ENCODE data around the gene LUC7L2. TPM values are rescaled to one million over a fixed set of nuclear protein-coding genes. Genes with fewer than 3 reads are reported as not detected.

LUC7L2 gene
- total and polyA plus RNA-seq, 2 donors (not counting 1 experiment from before 2014, with no cell fraction given): 26.5 to 142 TPM

DNA sequence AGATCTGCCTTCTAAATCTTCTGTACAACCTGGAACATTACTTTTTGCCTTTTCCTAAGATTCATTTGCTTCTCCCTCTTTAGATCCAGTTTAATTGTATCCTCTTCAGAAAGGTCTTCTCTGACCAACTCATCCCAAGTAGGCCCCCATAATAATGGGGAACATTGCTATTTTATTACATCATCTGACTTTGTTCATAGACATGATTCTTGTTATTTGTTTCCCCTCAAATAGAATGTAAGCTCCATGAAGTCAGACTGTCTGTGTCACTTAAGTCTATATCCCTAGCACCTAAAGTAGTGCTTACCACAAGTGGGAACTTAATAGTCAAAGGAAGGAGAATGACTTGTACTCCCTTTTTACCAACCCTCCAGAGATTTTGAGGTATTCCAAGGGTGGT, 37.5 kb downstream of the LUC7L2 start:
- CTCF ChIA-PET: no interaction called here
- ATAC-seq (ENCODE audit: low read depth): no peak

GRCh38 chr7:139403601-139404000, 43.9 kb downstream of the LUC7L2 start:
- DNase-seq (no peak), ATAC-seq (ENCODE audit: low read depth) (no peak)
- H3K4me1 Mint-ChIP-seq: no peaks in the 10 kb centered on the region
- intact Hi-C loops (cut with micrococcal nuclease): no loop called here
- no peaks in the 10 kb centered on the region for H3K9me3 Mint-ChIP-seq (ENCODE audit: insufficient read depth)
- H3K27ac ChIP-seq (ENCODE audit: low read length in 2 of 2): no peak overlapping the region
- no peaks in the 10 kb centered on the region for H3K9me3 ChIP-seq (ENCODE audit: control extremely low read depth in 1 of 3, control insufficient read depth in 2 of 3, insufficient read depth in 1 of 3, low read length in 2 of 3)
- TF ChIP-seq EZH2 (IDR thresholded peaks at IDR 0.05; ENCODE audit: borderline replicate concordance, insufficient read depth, low read depth, low read length, poor library complexity, severe bottlenecking) (no peak), CTCF (IDR thresholded peaks at IDR 0.05) (no peak)
- H3K4me3 ChIP-seq (ENCODE audit: control extremely low read depth in 1 of 5, extremely low read depth in 1 of 5, insufficient read depth in 1 of 5, low read depth in 2 of 5, low read length in 4 of 5): no peak overlapping the region
- H3K9ac ChIP-seq (ENCODE audit: low read length): no peak overlapping the region
- H3K4me2 ChIP-seq (replicated peaks; ENCODE audit: low read depth, low read length, poor library complexity, severe bottlenecking): no peak overlapping the region
- CTCF ChIA-PET: no interaction called here
- H2AFZ ChIP-seq (ENCODE audit: insufficient read depth, low read depth, low read length, poor library complexity, severe bottlenecking): no peak overlapping the region
- H3K4me3 Mint-ChIP-seq: no peak overlapping the region
- H3K4me1 ChIP-seq (ENCODE audit: control insufficient read depth in 2 of 2, insufficient read depth in 2 of 2, low read length in 2 of 2): no peaks in the 10 kb centered on the region
- POLR2A ChIA-PET: no interaction called here
- 100% methylated on average over 1 of the region's 2 CpGs for WGBS (ENCODE audit: insufficient coverage)
- H3K27ac Mint-ChIP-seq: no peak overlapping the region
- H4K20me1 ChIP-seq (ENCODE audit: control insufficient read depth, insufficient read depth, low read length, poor library complexity, severe bottlenecking): peaks cover 7% of the 10 kb centered on the region
- no peaks in the 10 kb centered on the region for H3K27me3 Mint-ChIP-seq
- peaks cover 19 to 80% of the 10 kb centered on the region in 2 experiments for H3K36me3 ChIP-seq (replicated peaks in 1 of 2; ENCODE audit: control extremely low read depth in 1 of 2, control insufficient read depth in 1 of 2, extremely low read depth in 1 of 2, insufficient read depth in 2 of 2, low read length in 1 of 2)
- peaks cover 14% of the 10 kb centered on the region for H3K79me2 ChIP-seq (ENCODE audit: control insufficient read depth, insufficient read depth, low read length)
- H3K27me3 ChIP-seq (replicated peaks in 1 of 4; ENCODE audit: control extremely low read depth in 1 of 4, control insufficient read depth in 3 of 4, insufficient read depth in 4 of 4, low read length in 3 of 4): no peaks in the 10 kb centered on the region

More for the DNA sequence above, 37.5 kb downstream of the LUC7L2 start:
- no peak overlapping the region for H3K9ac ChIP-seq (ENCODE audit: low read length)
- peaks cover 8% of the 10 kb centered on the region for H3K4me1 Mint-ChIP-seq
- POLR2A ChIA-PET: interaction anchor here (0.5 kb wide), 1 partner anchor 996 kb away, joined by 4 read pairs; no protein-coding TSS in a partner anchor
- H3K36me3 ChIP-seq (replicated peaks in 1 of 2; ENCODE audit: control extremely low read depth in 1 of 2, control insufficient read depth in 1 of 2, extremely low read depth in 1 of 2, insufficient read depth in 2 of 2, low read length in 1 of 2): peaks cover 9 to 44% of the 10 kb centered on the region in 2 experiments
- H3K9me3 ChIP-seq (ENCODE audit: control extremely low read depth in 1 of 3, control insufficient read depth in 2 of 3, insufficient read depth in 1 of 3, low read length in 2 of 3): no peaks in the 10 kb centered on the region
- H3K4me2 ChIP-seq (replicated peaks; ENCODE audit: low read depth, low read length, poor library complexity, severe bottlenecking): no peak overlapping the region
- no peaks in the 10 kb centered on the region for H3K27me3 Mint-ChIP-seq
- no peak overlapping the region for H3K4me3 Mint-ChIP-seq
- H3K4me1 ChIP-seq (ENCODE audit: control insufficient read depth in 2 of 2, insufficient read depth in 2 of 2, low read length in 2 of 2): no peaks in the 10 kb centered on the region
- peaks cover 56% of the 10 kb centered on the region for H3K79me2 ChIP-seq (ENCODE audit: control insufficient read depth, insufficient read depth, low read length)
- intact Hi-C loops (cut with micrococcal nuclease): no loop called here
- no peak overlapping the region for H3K4me3 ChIP-seq (ENCODE audit: control extremely low read depth in 1 of 5, extremely low read depth in 1 of 5, insufficient read depth in 1 of 5, low read depth in 2 of 5, low read length in 4 of 5)
- H3K27ac Mint-ChIP-seq: no peak overlapping the region
- no peak for TF ChIP-seq CTCF (IDR thresholded peaks at IDR 0.05)
- no peak for TF ChIP-seq EZH2 (IDR thresholded peaks at IDR 0.05; ENCODE audit: borderline replicate concordance, insufficient read depth, low read depth, low read length, poor library complexity, severe bottlenecking)
- H4K20me1 ChIP-seq (ENCODE audit: control insufficient read depth, insufficient read depth, low read length, poor library complexity, severe bottlenecking): peaks cover 48% of the 10 kb centered on the region
- no peak for DNase-seq
- no peaks in the 10 kb centered on the region for H3K9me3 Mint-ChIP-seq (ENCODE audit: insufficient read depth)
- H3K27ac ChIP-seq (ENCODE audit: low read length in 2 of 2): no peak overlapping the region
- no peak overlapping the region for H2AFZ ChIP-seq (ENCODE audit: insufficient read depth, low read depth, low read length, poor library complexity, severe bottlenecking)
- H3K27me3 ChIP-seq (replicated peaks in 1 of 4; ENCODE audit: control extremely low read depth in 1 of 4, control insufficient read depth in 3 of 4, insufficient read depth in 4 of 4, low read length in 3 of 4): no peaks in the 10 kb centered on the region

Data from B cell (primary cell).